GM12878 (cell line): ENCODE measurements around the gene MYBPC1.

Source experiments
- BHLHE40 ChIP-seq, 2 experiments: fragments of 450-650 bp in 1 of 2; IDR thresholded peaks; 2 replicates each; pipeline ENCODE4 v1.6.1; 2011 to 2017; ENCODE audit warnings: low read depth in 2 of 2, borderline replicate concordance in 1 of 2, improper control_type of control experiment in 1 of 2, low read length in 1 of 2, mild to moderate bottlenecking in 1 of 2
- CREB1 ChIP-seq: IDR thresholded peaks from 2 replicates; pipeline ENCODE4 v1.6.1; 2012; ENCODE audit warnings: low read depth, mild to moderate bottlenecking, inconsistent platforms
- HDAC2 ChIP-seq: fragments of 200-600 bp; sonication (generic); IDR thresholded peaks from 2 replicates; pipeline ENCODE4 v1.6.1; 2017
- IKZF2 ChIP-seq, 2 experiments: fragments of 450-650 bp; IDR thresholded peaks; 2 replicates each; pipeline ENCODE4 v1.6.1; 2017; ENCODE audit warnings: mild to moderate bottlenecking in 2 of 2, moderate library complexity in 2 of 2
- POLR2AphosphoS5 ChIP-seq: IDR thresholded peaks from 2 replicates; pipeline ENCODE4 v1.6.1; 2011; ENCODE audit warnings: mild to moderate bottlenecking, low read length, inconsistent platforms
- SP1 ChIP-seq: IDR thresholded peaks from one replicate; pipeline ENCODE4 v1.6.1; 2011; ENCODE audit warnings: low read depth, low read length
- STAT1 ChIP-seq: fragments of 450-650 bp; conservative IDR thresholded peaks from 2 replicates; pipeline ENCODE4 v1.6.1; 2014; ENCODE audit warnings: antibody characterized with exemption, mild to moderate bottlenecking
- TAF1 ChIP-seq: IDR thresholded peaks from 2 replicates; pipeline ENCODE4 v1.6.1; 2011; ENCODE audit warnings: mild to moderate bottlenecking, low read depth, low read length, borderline replicate concordance
- YY1 ChIP-seq: IDR thresholded peaks from 2 replicates; pipeline ENCODE4 v1.6.1; 2011; ENCODE audit warnings: low read depth, mild to moderate bottlenecking, low read length
- ZNF274 ChIP-seq: IDR thresholded peaks from one replicate; pipeline ENCODE4 v1.8.0; 2011; ENCODE audit not compliant: insufficient read length, insufficient read depth
- ZNF622 ChIP-seq: fragments of 450-650 bp; IDR thresholded peaks from 2 replicates; pipeline ENCODE4 v1.6.1; 2017; ENCODE audit warnings: mild to moderate bottlenecking, inconsistent platforms
- TF ChIP-seq, protein P1 (sequence below): IDR thresholded peaks from 2 replicates; pipeline ENCODE4 v1.6.1; 2012; ENCODE audit warnings: mild to moderate bottlenecking, low read depth, low read length
- TF ChIP-seq, protein P2 (sequence below): IDR thresholded peaks from 2 replicates; pipeline ENCODE4 v1.6.1; 2012; ENCODE audit warnings: low read depth, low read length, improper control_type of control experiment

- TF ChIP-seq POLR2AphosphoS5 (no peak), YY1 (no peak), ZNF622 (no peak), BHLHE40 (IDR thresholded peaks at IDR 0.05; ENCODE audit: borderline replicate concordance in 1 of 2, low read depth in 2 of 2, low read length in 1 of 2) (no peak), TAF1 (no peak), HDAC2 (no peak), IKZF2 (IDR thresholded peaks at IDR 0.05) (no peak), ZNF274 (no peak), SP1 (no peak), STAT1 (no peak), CREB1 (no peak)
- TF ChIP-seq, protein P1, sequence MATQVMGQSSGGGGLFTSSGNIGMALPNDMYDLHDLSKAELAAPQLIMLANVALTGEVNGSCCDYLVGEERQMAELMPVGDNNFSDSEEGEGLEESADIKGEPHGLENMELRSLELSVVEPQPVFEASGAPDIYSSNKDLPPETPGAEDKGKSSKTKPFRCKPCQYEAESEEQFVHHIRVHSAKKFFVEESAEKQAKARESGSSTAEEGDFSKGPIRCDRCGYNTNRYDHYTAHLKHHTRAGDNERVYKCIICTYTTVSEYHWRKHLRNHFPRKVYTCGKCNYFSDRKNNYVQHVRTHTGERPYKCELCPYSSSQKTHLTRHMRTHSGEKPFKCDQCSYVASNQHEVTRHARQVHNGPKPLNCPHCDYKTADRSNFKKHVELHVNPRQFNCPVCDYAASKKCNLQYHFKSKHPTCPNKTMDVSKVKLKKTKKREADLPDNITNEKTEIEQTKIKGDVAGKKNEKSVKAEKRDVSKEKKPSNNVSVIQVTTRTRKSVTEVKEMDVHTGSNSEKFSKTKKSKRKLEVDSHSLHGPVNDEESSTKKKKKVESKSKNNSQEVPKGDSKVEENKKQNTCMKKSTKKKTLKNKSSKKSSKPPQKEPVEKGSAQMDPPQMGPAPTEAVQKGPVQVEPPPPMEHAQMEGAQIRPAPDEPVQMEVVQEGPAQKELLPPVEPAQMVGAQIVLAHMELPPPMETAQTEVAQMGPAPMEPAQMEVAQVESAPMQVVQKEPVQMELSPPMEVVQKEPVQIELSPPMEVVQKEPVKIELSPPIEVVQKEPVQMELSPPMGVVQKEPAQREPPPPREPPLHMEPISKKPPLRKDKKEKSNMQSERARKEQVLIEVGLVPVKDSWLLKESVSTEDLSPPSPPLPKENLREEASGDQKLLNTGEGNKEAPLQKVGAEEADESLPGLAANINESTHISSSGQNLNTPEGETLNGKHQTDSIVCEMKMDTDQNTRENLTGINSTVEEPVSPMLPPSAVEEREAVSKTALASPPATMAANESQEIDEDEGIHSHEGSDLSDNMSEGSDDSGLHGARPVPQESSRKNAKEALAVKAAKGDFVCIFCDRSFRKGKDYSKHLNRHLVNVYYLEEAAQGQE, result no peak
- TF ChIP-seq, protein P2, sequence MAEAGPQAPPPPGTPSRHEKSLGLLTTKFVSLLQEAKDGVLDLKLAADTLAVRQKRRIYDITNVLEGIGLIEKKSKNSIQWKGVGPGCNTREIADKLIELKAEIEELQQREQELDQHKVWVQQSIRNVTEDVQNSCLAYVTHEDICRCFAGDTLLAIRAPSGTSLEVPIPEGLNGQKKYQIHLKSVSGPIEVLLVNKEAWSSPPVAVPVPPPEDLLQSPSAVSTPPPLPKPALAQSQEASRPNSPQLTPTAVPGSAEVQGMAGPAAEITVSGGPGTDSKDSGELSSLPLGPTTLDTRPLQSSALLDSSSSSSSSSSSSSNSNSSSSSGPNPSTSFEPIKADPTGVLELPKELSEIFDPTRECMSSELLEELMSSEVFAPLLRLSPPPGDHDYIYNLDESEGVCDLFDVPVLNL, result no peak
Observed at GRCh38 chr12:101732318-101732717, 137.5 kb downstream of the MYBPC1 start.
